Vagina (tissue), 2 donors: ENCODE results near the gene CAMK1G. TPM values are rescaled to one million over a fixed set of nuclear protein-coding genes. Genes with fewer than 3 reads are reported as not detected.

Experiments
- DNase-seq, 2 donors: peaks; one replicate each; pipeline ENCODE4 v3.0.0-alpha.2; 2017; ENCODE audit errors: extremely low spot score in 2 of 2
- H3K27ac ChIP-seq: fragments of 200-600 bp; sonication (generic); one replicate; pipeline ENCODE4 v1.5.1; 2019
- H3K27me3 ChIP-seq: fragments of 200-600 bp; sonication (generic); one replicate; pipeline ENCODE4 v1.5.1; 2019
- H3K36me3 ChIP-seq, 2 donors: fragments of 200-600 bp; sonication (generic); one replicate each; pipeline ENCODE4 v1.5.1; 2017 to 2019
- H3K4me1 ChIP-seq: fragments of 200-600 bp; sonication (generic); one replicate; pipeline ENCODE4 v1.5.1; 2019
- H3K4me3 ChIP-seq, 2 donors: fragments of 200-600 bp; sonication (generic); 1 replicate in 1 of 2; 2 replicates in 1 of 2; pipeline ENCODE4 v1.5.1; 2016 to 2019
- H3K9me3 ChIP-seq: fragments of 200-600 bp; sonication (generic); one replicate; pipeline ENCODE4 v1.5.1; 2019
- CTCF ChIP-seq, 3 experiments: fragments of 450-650 bp in 2 of 3; fragments of 200-600 bp in 1 of 3; sonication (generic) in 1 of 3; IDR thresholded peaks; one replicate each; pipeline ENCODE4 v1.5.1; 2017 to 2019; ENCODE audit warnings: antibody characterized with exemption in 3 of 3, mild to moderate bottlenecking in 2 of 3, moderate library complexity in 2 of 3
- POLR2A ChIP-seq, 2 donors: fragments of 450-650 bp; IDR thresholded peaks; one replicate each; pipeline ENCODE4 v1.6.1; 2017; ENCODE audit warnings: antibody characterized with exemption in 2 of 2, mild to moderate bottlenecking in 2 of 2, moderate library complexity in 2 of 2
- POLR2AphosphoS5 ChIP-seq, 2 donors: sonication (generic); formaldehyde crosslinking; IDR thresholded peaks; one replicate each; pipeline ENCODE4 v1.9.0; 2017; ENCODE audit warnings: antibody characterized with exemption in 2 of 2, mild to moderate bottlenecking in 2 of 2, low read depth in 1 of 2; ENCODE audit not compliant: insufficient read depth in 1 of 2
- intact Hi-C: fragments of 100-400 bp; cut with DNase I; formaldehyde crosslinking; loops from one replicate; pipeline ENCODE4 v1.15.1; 2023
- total RNA-seq: library from RNA; depleted of rRNA; stranded (reverse); fragments of >200 nt; gene quantifications from one replicate; pipeline ENCODE4 v1.2.3, GENCODE V29; 2016

Gene CAMK1G
- total RNA-seq, 1 donor from 2014 or later = not detected

GRCh38 chr1:209624558-209625549 is 41.3 kb downstream of the CAMK1G start:
- no peaks in the 10 kb centered on the region for H3K36me3 ChIP-seq
- no peak overlapping the region for H3K4me3 ChIP-seq
- no peak overlapping the region for H3K27ac ChIP-seq
- H3K4me1 ChIP-seq = peaks cover 7% of the 10 kb centered on the region
- TF ChIP-seq CTCF (IDR thresholded peaks at IDR 0.05) = no peak
- no peak for TF ChIP-seq POLR2A (IDR thresholded peaks at IDR 0.05)
- no peak for TF ChIP-seq POLR2AphosphoS5 (IDR thresholded peaks at IDR 0.05; ENCODE audit: insufficient read depth in 1 of 2, low read depth in 1 of 2)
- no peaks in the 10 kb centered on the region for H3K27me3 ChIP-seq
- no peak for DNase-seq
- intact Hi-C loops = no loop called here
- H3K9me3 ChIP-seq = no peaks in the 10 kb centered on the region

- H3K27ac ChIP-seq = no peak overlapping the region
- intact Hi-C loops = no loop called here
- no peak for DNase-seq
- no peak overlapping the region for H3K4me3 ChIP-seq
- H3K4me1 ChIP-seq = peaks cover 7% of the 10 kb centered on the region
- TF ChIP-seq CTCF (IDR thresholded peaks at IDR 0.05) (no peak), POLR2AphosphoS5 (IDR thresholded peaks at IDR 0.05; ENCODE audit: insufficient read depth in 1 of 2, low read depth in 1 of 2) (no peak), POLR2A (IDR thresholded peaks at IDR 0.05) (no peak)
- no peaks in the 10 kb centered on the region for H3K27me3 ChIP-seq
- H3K36me3 ChIP-seq = no peaks in the 10 kb centered on the region
- no peaks in the 10 kb centered on the region for H3K9me3 ChIP-seq
Observed at GRCh38 chr1:209625791-209626285, 42.3 kb downstream of the CAMK1G start.

- intact Hi-C loops = no loop called here
- Histone ChIP-seq H3K36me3 (no peaks in the 10 kb centered on the region), H3K9me3 (no peaks in the 10 kb centered on the region), H3K4me3 (no peak overlapping the region), H3K4me1 (peaks cover 7% of the 10 kb centered on the region), H3K27me3 (no peaks in the 10 kb centered on the region), H3K27ac (no peak overlapping the region)
- DNase-seq = no peak
- TF ChIP-seq CTCF (IDR thresholded peaks at IDR 0.05) = no peak
- no peak for TF ChIP-seq POLR2A (IDR thresholded peaks at IDR 0.05)
- TF ChIP-seq POLR2AphosphoS5 (IDR thresholded peaks at IDR 0.05; ENCODE audit: insufficient read depth in 1 of 2, low read depth in 1 of 2) = no peak
Observed at GRCh38 chr1:209626346-209627026, 43.0 kb downstream of the CAMK1G start.

GRCh38 chr1:209627027-209627731 is 43.7 kb downstream of the CAMK1G start:
- intact Hi-C loops = no loop called here

More at GRCh38 chr1:209627027-209627731, 43.7 kb downstream of the CAMK1G start:
- Histone ChIP-seq H3K4me3 (no peak overlapping the region), H3K4me1 (peaks cover 7% of the 10 kb centered on the region), H3K27me3 (no peaks in the 10 kb centered on the region), H3K27ac (no peak overlapping the region), H3K9me3 (no peaks in the 10 kb centered on the region), H3K36me3 (no peaks in the 10 kb centered on the region)
- no peak for DNase-seq
- TF ChIP-seq POLR2A (IDR thresholded peaks at IDR 0.05) (no peak), POLR2AphosphoS5 (IDR thresholded peaks at IDR 0.05; ENCODE audit: insufficient read depth in 1 of 2, low read depth in 1 of 2) (no peak), CTCF (IDR thresholded peaks at IDR 0.05) (no peak)
